ENCODE results near the gene KRTAP1-5. TPM values are rescaled to one million over a fixed set of nuclear protein-coding genes. Genes with fewer than 3 reads are reported as not detected.

KRTAP1-5 gene
- polyA plus RNA-seq, 1 of the 3 experiments (the other 2 are of a cell fraction), result not detected

- POLR2A ChIA-PET, result no interaction called here
- CTCF ChIA-PET, result no interaction called here
These were observed 34.3 kb downstream of the KRTAP1-5 start for GRCh38 chr17:40992666-40993065.

GRCh38 chr17:40986920-40987319, 40.1 kb downstream of the KRTAP1-5 start:
- Histone ChIP-seq H3K4me2 (no peak overlapping the region), H3K36me3 (replicated peaks in 1 of 2; ENCODE audit: control insufficient read depth in 1 of 2, insufficient read depth in 2 of 2, low read length in 1 of 2) (no peaks in the 10 kb centered on the region), H2AFZ (ENCODE audit: low read depth) (no peak overlapping the region), H3F3A (replicated peaks; ENCODE audit: insufficient read depth) (no peaks in the 10 kb centered on the region), H4K20me1 (ENCODE audit: insufficient read depth) (no peaks in the 10 kb centered on the region), H3K27me3 (ENCODE audit: insufficient read depth) (peaks cover 41% of the 10 kb centered on the region), H3K9me3 (no peaks in the 10 kb centered on the region), H3K27ac (ENCODE audit: low read depth in 2 of 2, low read length in 1 of 2) (no peak overlapping the region), H3K9me2 (no peaks in the 10 kb centered on the region; the same call in 1 of the 2 replicates), H3K9ac (no peak overlapping the region), H3K79me2 (ENCODE audit: insufficient read depth) (no peaks in the 10 kb centered on the region), H3K4me3 (ENCODE audit: low read depth in 2 of 2, low read length in 1 of 2) (no peak overlapping the region), H3K4me1 (ENCODE audit: control insufficient read depth in 1 of 2, insufficient read depth in 2 of 2, low read depth in 1 of 2, low read length in 1 of 2) (no peaks in the 10 kb centered on the region)
- POLR2A ChIA-PET, result no interaction called here
- no peak for DNase-seq
- 26% methylated on average over 8 of the region's 8 CpGs for WGBS (ENCODE audit: low lambda C conversion rate)
- CTCF ChIA-PET, result interaction anchor here (1.2 kb wide), 1 partner anchor 23 kb away, joined by 3 read pairs; no protein-coding TSS in a partner anchor
- no peak for TF ChIP-seq FOSL2 (IDR thresholded peaks at IDR 0.05; ENCODE audit: borderline replicate concordance, low read depth)
- no peak for TF ChIP-seq POLR2AphosphoS5 (IDR thresholded peaks at IDR 0.05; ENCODE audit: low read depth, low read length)
- TF ChIP-seq RXRA (IDR thresholded peaks at IDR 0.05; ENCODE audit: borderline replicate concordance, low read depth), result no peak
- TF ChIP-seq, protein P1, sequence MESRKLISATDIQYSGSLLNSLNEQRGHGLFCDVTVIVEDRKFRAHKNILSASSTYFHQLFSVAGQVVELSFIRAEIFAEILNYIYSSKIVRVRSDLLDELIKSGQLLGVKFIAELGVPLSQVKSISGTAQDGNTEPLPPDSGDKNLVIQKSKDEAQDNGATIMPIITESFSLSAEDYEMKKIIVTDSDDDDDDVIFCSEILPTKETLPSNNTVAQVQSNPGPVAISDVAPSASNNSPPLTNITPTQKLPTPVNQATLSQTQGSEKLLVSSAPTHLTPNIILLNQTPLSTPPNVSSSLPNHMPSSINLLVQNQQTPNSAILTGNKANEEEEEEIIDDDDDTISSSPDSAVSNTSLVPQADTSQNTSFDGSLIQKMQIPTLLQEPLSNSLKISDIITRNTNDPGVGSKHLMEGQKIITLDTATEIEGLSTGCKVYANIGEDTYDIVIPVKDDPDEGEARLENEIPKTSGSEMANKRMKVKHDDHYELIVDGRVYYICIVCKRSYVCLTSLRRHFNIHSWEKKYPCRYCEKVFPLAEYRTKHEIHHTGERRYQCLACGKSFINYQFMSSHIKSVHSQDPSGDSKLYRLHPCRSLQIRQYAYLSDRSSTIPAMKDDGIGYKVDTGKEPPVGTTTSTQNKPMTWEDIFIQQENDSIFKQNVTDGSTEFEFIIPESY (IDR thresholded peaks at IDR 0.05; ENCODE audit: borderline replicate concordance, low read depth), result no peak
- TF ChIP-seq USF1 (IDR thresholded peaks at IDR 0.05; ENCODE audit: borderline replicate concordance, low read depth), result no peak
- TF ChIP-seq CHD2 (IDR thresholded peaks at IDR 0.05; ENCODE audit: low read length, partially characterized antibody), result no peak
- no peak for TF ChIP-seq EP300 (IDR thresholded peaks at IDR 0.05; ENCODE audit: borderline replicate concordance in 1 of 2, low read depth in 1 of 2, low read length in 1 of 2)
- TF ChIP-seq EZH2phosphoT487 (IDR thresholded peaks at IDR 0.05; ENCODE audit: borderline replicate concordance, low read depth), result no peak

More at GRCh38 chr17:40992666-40993065, 34.3 kb downstream of the KRTAP1-5 start:
- 15% methylated on average over 3 of the region's 3 CpGs for WGBS (ENCODE audit: low lambda C conversion rate)
- Histone ChIP-seq H3K36me3 (replicated peaks in 1 of 2; ENCODE audit: control insufficient read depth in 1 of 2, insufficient read depth in 2 of 2, low read length in 1 of 2) (no peaks in the 10 kb centered on the region), H4K20me1 (ENCODE audit: insufficient read depth) (no peaks in the 10 kb centered on the region), H3K9me3 (no peaks in the 10 kb centered on the region), H3K4me2 (no peak overlapping the region), H3K27me3 (ENCODE audit: insufficient read depth) (peaks cover 36% of the 10 kb centered on the region), H3K9ac (no peak overlapping the region), H3F3A (replicated peaks; ENCODE audit: insufficient read depth) (no peaks in the 10 kb centered on the region), H3K79me2 (ENCODE audit: insufficient read depth) (no peaks in the 10 kb centered on the region), H3K4me1 (ENCODE audit: control insufficient read depth in 1 of 2, insufficient read depth in 2 of 2, low read depth in 1 of 2, low read length in 1 of 2) (no peaks in the 10 kb centered on the region), H2AFZ (ENCODE audit: low read depth) (no peak overlapping the region), H3K27ac (ENCODE audit: low read depth in 2 of 2, low read length in 1 of 2) (no peak overlapping the region), H3K4me3 (ENCODE audit: low read depth in 2 of 2, low read length in 1 of 2) (no peak overlapping the region), H3K9me2 (no peaks in the 10 kb centered on the region; the same call in 1 of the 2 replicates)
- no peak for DNase-seq
- no peak for TF ChIP-seq GATA2 (CRISPR knock-in tag; IDR thresholded peaks at IDR 0.05)
- no peak for TF ChIP-seq RFX5 (IDR thresholded peaks at IDR 0.05; ENCODE audit: low read length)
- TF ChIP-seq TAF1 (IDR thresholded peaks at IDR 0.05; ENCODE audit: borderline replicate concordance, low read depth, low read length), result no peak
- TF ChIP-seq GABPA (IDR thresholded peaks at IDR 0.05; ENCODE audit: low read depth), result no peak
- no peak for TF ChIP-seq JUND (IDR thresholded peaks at IDR 0.05)
- no peak for TF ChIP-seq POLR2AphosphoS5 (IDR thresholded peaks at IDR 0.05; ENCODE audit: low read depth, low read length)
- no peak for TF ChIP-seq TCF12 (IDR thresholded peaks at IDR 0.05)
- no peak for TF ChIP-seq FOXJ3 (CRISPR knock-in tag; IDR thresholded peaks at IDR 0.05)
- no peak for TF ChIP-seq EZH2phosphoT487 (IDR thresholded peaks at IDR 0.05; ENCODE audit: borderline replicate concordance, low read depth)
- TF ChIP-seq, protein P1 (IDR thresholded peaks at IDR 0.05; ENCODE audit: borderline replicate concordance, low read depth), result no peak
- no peak for TF ChIP-seq USF1 (IDR thresholded peaks at IDR 0.05; ENCODE audit: borderline replicate concordance, low read depth)
- TF ChIP-seq MAX (IDR thresholded peaks at IDR 0.05; ENCODE audit: low read depth), result no peak

Measured in SK-N-SH (cell line).